Measurements from ENCODE around the gene ARAP1. TPM values are rescaled to one million over a fixed set of nuclear protein-coding genes. Genes with fewer than 3 reads are reported as not detected.

Gene ARAP1
- total RNA-seq, 4 donors from 2014 or later, result 90.3 to 146 (median 122) TPM

DNA sequence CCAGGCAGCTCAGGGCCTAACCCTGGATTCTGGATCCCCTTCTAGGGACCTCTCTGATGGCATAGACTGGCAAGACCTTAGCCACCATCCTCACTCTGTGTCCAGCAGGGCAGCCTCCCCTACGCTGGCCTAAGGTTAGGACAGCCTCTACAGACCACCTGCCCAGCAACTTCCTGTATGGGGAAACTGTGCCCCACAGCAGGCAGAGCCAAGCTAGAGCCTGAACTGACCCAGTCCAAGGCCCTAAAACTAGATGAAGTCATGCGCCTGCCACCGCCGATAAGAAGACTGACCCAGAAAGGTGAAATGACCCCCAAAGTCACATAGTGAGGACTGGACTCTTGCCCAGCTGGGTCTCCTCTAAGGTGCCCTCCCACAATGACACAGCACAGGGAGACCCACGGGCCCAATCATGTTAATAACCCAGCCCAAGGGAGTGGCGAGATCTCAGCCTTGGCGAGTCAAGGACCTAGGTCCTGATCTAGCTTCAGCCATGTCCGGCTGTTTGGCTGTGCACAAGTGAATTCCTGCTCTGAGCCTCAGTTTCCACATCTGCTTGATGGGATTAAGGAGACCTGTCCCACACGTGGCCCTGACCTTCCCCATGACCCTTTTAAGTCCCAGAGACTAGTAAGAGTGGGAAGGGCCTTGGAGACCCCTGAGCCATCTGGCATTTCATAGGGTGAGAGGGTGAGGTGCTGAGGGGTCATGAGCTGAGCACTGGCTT lies 24.1 kb upstream of the ARAP1 start:
- Histone ChIP-seq H3K36me3 (no peaks in the 10 kb centered on the region), H3K4me1 (peaks cover 18 to 43% of the 10 kb centered on the region in 2 donors), H3K27ac (no peak overlapping the region), H3K9me3 (no peaks in the 10 kb centered on the region), H3K27me3 (no peaks in the 10 kb centered on the region), H3K4me3 (replicated peaks in 1 of 3) (no peak overlapping the region)
- intact Hi-C loops (cut with DNase I), result no loop called here
- TF ChIP-seq, protein P1, sequence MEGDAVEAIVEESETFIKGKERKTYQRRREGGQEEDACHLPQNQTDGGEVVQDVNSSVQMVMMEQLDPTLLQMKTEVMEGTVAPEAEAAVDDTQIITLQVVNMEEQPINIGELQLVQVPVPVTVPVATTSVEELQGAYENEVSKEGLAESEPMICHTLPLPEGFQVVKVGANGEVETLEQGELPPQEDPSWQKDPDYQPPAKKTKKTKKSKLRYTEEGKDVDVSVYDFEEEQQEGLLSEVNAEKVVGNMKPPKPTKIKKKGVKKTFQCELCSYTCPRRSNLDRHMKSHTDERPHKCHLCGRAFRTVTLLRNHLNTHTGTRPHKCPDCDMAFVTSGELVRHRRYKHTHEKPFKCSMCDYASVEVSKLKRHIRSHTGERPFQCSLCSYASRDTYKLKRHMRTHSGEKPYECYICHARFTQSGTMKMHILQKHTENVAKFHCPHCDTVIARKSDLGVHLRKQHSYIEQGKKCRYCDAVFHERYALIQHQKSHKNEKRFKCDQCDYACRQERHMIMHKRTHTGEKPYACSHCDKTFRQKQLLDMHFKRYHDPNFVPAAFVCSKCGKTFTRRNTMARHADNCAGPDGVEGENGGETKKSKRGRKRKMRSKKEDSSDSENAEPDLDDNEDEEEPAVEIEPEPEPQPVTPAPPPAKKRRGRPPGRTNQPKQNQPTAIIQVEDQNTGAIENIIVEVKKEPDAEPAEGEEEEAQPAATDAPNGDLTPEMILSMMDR (IDR thresholded peaks at IDR 0.05), result no peak
- no peak for TF ChIP-seq POLR2A (IDR thresholded peaks at IDR 0.05)
- DNase-seq, result no peak
- WGBS, 2 donors, result 92 to 94% methylated on average over 7 to 9 of the region's 9 CpGs

DNA sequence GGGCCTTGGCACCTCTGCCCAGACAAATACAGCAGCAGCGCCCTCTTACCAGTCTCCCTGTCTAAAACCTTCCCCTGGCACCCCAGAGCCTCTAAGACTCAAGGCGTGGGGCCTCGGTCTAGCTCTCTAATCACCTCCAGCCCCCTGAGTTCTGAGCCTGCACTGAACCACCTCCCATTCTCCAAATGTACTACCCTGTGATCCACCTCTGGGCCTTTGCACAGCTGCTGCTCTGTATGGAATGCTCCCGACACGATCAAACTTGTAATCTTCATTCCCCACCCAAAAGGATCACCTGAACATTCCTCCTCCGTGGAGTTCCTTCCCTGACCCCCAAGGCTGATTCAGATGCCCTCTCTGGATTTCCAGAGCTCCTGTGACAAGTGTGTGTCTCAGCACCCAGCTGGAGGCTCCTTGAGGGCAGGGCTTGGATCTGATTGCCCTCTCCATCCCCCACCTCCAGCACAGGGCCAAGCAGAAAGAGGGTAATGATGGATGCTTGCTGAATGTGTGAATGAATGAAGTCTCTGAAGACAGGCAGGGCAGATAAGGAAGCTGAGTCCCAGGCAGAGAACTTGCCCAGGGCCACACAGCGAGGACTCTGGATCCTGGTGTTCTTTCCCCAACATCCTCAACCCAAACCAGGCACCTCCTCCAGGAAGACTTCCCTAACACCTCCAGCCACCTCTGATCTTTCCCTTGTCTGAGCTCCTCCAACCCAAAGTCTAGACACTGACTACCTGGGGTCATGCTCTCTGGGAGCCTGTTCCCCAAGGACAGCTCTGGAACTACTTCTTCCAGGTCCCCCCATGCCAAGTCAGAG lies 23.3 kb upstream of the ARAP1 start:
- Histone ChIP-seq H3K27ac (no peak overlapping the region), H3K27me3 (no peaks in the 10 kb centered on the region), H3K36me3 (no peaks in the 10 kb centered on the region), H3K4me3 (replicated peaks in 1 of 3) (no peak overlapping the region), H3K9me3 (no peaks in the 10 kb centered on the region), H3K4me1 (peaks cover 19 to 43% of the 10 kb centered on the region in 2 donors)
- 94 to 97% methylated on average over 7 of the region's 7 CpGs for WGBS, 2 donors
- DNase-seq, result no peak
- TF ChIP-seq, protein P1 (IDR thresholded peaks at IDR 0.05), result no peak
- TF ChIP-seq POLR2A (IDR thresholded peaks at IDR 0.05), result no peak
- intact Hi-C loops (cut with DNase I), result no loop called here

DNA sequence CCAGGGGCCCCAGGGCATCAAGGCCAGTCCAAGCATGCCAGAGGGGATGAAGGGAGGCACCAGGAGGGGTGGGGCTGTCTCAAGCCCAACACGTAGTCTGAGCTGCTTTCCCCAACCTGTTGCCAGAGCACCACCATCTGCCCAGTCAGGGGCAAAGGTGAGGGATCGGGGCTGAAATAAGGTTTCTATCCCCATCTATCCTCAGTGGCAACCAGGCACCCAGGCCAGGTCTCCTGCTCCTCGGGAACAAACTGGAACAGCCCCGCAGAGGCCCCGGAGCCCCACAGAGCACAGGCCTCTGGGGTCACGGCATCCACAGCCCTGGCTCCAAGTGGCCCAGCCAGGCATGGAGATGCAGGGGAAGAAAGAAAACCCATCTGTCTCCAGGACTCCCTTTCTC lies 22.3 kb upstream of the ARAP1 start:
- peaks cover 17 to 42% of the 10 kb centered on the region in 2 donors for H3K4me1 ChIP-seq
- H3K27me3 ChIP-seq, result no peaks in the 10 kb centered on the region
- TF ChIP-seq, protein P1 (IDR thresholded peaks at IDR 0.05), result no peak
- DNase-seq, result no peak
- 80 to 83% methylated on average over 1 to 2 of the region's 6 CpGs for WGBS, 2 donors
- H3K4me3 ChIP-seq (replicated peaks in 1 of 3), result no peak overlapping the region
- no peaks in the 10 kb centered on the region for H3K9me3 ChIP-seq
- no peaks in the 10 kb centered on the region for H3K36me3 ChIP-seq
- intact Hi-C loops (cut with DNase I), result no loop called here
- H3K27ac ChIP-seq, result no peak overlapping the region

DNA sequence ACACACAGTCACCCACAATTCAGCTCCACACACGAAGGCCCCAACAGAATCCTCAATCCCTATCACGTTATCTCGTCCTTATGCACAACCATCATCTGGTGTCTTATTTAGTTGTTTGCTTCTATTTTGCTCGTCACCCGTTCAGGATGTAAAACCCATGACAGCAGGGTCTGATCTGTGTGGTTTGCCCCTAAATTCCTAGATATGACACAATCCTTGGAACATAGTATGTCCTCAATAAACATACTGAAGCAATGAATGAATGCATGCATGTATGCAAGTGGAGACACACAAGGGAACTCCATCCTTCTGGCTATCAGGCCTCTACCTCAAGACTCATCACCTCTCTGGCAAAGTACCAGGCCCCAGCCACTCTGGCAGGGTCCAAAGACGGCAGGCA lies 21.5 kb upstream of the ARAP1 start:
- TF ChIP-seq, protein P1 (IDR thresholded peaks at IDR 0.05), result no peak
- no peak for TF ChIP-seq POLR2A (IDR thresholded peaks at IDR 0.05)
- intact Hi-C loops (cut with DNase I), result no loop called here
- no peak overlapping the region for H3K4me3 ChIP-seq (replicated peaks in 1 of 3)
- no peak overlapping the region for H3K27ac ChIP-seq
- no peaks in the 10 kb centered on the region for H3K9me3 ChIP-seq
- H3K27me3 ChIP-seq, result no peaks in the 10 kb centered on the region
- DNase-seq, result no peak
- H3K36me3 ChIP-seq, result no peaks in the 10 kb centered on the region
- peaks cover 17 to 42% of the 10 kb centered on the region in 2 donors for H3K4me1 ChIP-seq
- WGBS, 2 donors, result 85 to 86% methylated on average over 6 of the region's 6 CpGs

DNA sequence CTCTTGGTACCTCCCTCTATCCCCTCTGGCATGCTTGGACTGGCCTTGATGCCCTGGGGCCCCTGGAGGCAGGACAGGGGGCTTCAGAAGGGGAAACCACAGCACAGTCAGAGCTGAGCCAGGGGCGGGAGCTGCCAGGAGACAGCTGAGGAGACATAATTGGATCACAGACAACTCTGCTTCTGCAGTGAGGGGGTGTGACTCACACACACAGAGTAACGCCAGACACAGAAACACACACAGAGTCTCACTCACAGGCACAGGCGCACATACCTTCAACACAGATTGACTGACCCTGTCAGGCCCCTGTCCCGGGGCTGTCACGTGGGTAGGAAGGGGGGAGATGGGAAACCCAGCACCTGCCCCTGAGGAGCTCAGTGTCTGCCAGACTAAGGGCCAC lies 21.1 kb upstream of the ARAP1 start:
- intact Hi-C loops (cut with DNase I), result no loop called here
- Histone ChIP-seq H3K36me3 (no peaks in the 10 kb centered on the region), H3K27ac (no peak overlapping the region), H3K9me3 (no peaks in the 10 kb centered on the region), H3K4me1 (peaks cover 17 to 45% of the 10 kb centered on the region in 2 donors), H3K4me3 (replicated peaks in 1 of 3) (no peak overlapping the region), H3K27me3 (no peaks in the 10 kb centered on the region)
- 50 to 59% methylated on average over 4 to 5 of the region's 5 CpGs for WGBS, 2 donors
- DNase-seq, result no peak
- TF ChIP-seq, protein P1 (IDR thresholded peaks at IDR 0.05), result no peak
- TF ChIP-seq POLR2A (IDR thresholded peaks at IDR 0.05), result no peak
